SK-MEL-5 (cell line): ENCODE results near the gene HOXB1. TPM values are rescaled to one million over a fixed set of nuclear protein-coding genes. Genes with fewer than 3 reads are reported as not detected.
"Not testable (repeated sequence)": the region's sequence is repeated elsewhere in the genome, so short reads cannot be mapped to it uniquely, and the experiment has no call there.

Experiments
- DNase-seq: peaks from one replicate; pipeline ENCODE4 v3.0.0-alpha.2; 2016; ENCODE audit warnings: low read depth, low spot score
- in situ Hi-C: cut with HindIII; loops from 2 replicates; pipeline ENCODE4 v1.10.0; 2016; ENCODE audit warnings: low sequenced_read_pairs, high pct_unique_total_duplicates, low pct_unique_long_range_greater_than_20kb
- total RNA-seq: library from RNA; depleted of rRNA; stranded (reverse); fragments of >200 nt; shearing (Covaris generic); gene quantifications from 2 replicates; pipeline ENCODE4 v1.2.3, GENCODE V29; 2014

Gene HOXB1
- total RNA-seq, 1 experiment from 2014 or later = not detected

DNA sequence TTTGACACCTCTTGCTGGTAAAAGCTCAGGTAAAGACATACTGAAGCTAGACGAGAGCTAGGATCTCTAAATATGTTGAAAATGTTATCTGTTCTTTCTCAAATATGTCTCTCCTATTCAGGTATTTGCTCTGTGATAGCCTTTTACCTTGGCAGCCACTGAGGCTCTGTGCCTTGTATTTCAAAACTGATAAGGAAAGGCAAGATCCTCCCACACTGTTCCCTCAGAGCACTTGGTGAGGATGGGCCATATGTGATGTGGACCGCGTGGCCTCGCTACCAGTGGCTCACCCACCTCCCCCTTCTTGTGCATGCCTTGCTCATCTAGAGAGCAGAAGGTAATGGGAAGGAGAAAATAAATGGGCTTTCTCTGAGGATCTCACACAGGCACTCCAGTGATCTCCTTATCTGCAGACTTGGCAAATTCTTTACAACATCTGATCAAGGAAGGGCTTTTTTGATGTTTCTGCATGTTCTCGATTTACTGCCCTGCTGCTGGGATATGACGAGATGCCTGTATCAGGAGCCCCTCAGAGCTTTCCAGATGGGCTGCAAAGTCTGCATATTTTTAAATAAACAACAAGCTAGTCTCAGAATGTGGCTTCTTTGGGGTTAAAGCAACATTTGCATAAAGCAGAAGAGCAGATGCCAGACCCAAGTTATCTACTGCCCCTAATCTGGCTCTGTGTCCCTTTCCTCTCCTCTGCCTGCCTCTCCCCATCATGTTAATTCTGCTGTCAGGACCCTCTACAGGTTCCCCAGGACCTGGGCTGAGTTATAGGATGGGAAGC, 16.9 kb downstream of the HOXB1 start:
- DNase-seq = no peak
- in situ Hi-C loops = no loop called here

- in situ Hi-C loops = no loop called here
- no peak for DNase-seq
Observed at GRCh38 chr17:48513097-48513496, 17.7 kb downstream of the HOXB1 start.

- no peak for DNase-seq
- in situ Hi-C loops = no loop called here
Observed at GRCh38 chr17:48510761-48511604, 19.8 kb downstream of the HOXB1 start.

DNA sequence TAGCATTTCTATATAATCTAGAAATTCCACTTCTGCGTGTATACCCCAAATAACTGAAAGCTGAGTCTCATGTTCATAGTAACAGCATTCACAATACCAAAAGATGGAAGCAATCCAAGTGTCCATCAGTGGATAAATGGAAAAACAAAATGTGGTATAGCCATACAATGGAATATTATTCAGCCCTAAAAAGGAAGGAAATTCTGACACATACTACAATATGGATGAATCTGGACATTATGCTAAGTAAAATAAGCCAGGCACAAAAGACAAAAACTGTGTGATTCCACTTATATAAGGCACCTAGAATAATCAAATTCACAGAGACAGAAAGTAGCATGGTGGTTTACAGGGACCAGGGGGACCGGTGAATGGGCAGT, 20.4 kb downstream of the HOXB1 start:
- in situ Hi-C loops = no loop called here

GRCh38 chr17:48509708-48510107, 21.1 kb downstream of the HOXB1 start:
- DNase-seq, in situ Hi-C loops: not testable (repeated sequence)

More for the DNA sequence above, 20.4 kb downstream of the HOXB1 start:
- no peak for DNase-seq

- in situ Hi-C loops = no loop called here
- no peak for DNase-seq
Observed at GRCh38 chr17:48506246-48506645, 24.6 kb downstream of the HOXB1 start.

GRCh38 chr17:48505788-48506187, 25.0 kb downstream of the HOXB1 start:
- DNase-seq = no peak
- in situ Hi-C loops = no loop called here

GRCh38 chr17:48504953-48505352, 25.9 kb downstream of the HOXB1 start:
- in situ Hi-C loops = no loop called here
- DNase-seq = no peak

- in situ Hi-C loops = no loop called here
- DNase-seq = no peak
Observed at GRCh38 chr17:48503747-48504146, 27.1 kb downstream of the HOXB1 start.

- in situ Hi-C loops = no loop called here
Observed at GRCh38 chr17:48502901-48503300, 27.9 kb downstream of the HOXB1 start.

GRCh38 chr17:48502312-48502711, 28.5 kb downstream of the HOXB1 start:
- in situ Hi-C loops = no loop called here
- no peak for DNase-seq

More at GRCh38 chr17:48502901-48503300, 27.9 kb downstream of the HOXB1 start:
- no peak for DNase-seq

DNA sequence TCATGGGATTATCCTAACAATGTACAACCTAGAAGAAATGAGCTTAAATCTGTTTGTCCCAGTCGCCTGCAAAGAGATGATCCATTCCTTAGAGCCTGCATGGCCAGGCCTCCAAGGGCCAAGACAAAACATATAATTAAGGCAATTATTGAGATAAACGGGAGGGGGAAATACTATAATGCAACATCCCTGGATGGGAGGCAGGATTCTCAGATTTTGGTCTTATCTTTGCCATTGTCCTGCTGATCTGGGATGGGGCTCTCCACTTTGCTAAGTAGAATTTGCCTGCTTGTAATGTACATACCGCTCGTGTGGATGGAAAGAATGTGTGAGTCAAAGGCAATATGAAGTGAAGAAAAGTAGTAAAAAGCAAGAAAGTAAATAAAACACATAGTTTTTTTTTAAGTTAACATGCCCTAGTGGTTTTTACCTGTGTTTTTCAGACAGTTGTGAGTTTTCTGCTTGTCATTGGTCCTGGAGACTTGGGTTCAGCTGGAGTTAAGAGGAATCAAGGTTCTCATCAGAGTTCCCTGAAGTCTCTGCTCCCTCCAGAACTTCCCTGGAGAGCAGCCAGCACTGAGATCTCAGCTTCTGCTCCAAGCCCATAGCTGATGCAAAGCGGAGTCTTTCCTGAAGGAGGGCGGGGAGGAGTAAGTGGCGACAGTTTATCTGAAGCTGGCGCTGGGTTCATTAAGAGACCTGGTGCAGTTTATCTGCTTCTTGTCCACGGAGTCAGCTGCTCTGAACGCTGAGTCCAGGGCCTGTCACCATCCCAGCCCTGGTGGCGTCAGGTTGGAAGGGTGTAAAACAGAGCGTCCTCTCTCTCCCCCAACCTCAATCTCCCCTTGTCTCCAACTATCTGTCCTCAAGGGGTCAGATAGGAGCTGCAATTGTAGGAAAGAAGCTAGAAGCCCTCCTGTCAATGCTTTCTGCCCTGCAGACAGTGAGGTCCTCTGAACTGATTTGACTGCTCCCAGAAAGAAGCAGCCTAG, 30.1 kb downstream of the HOXB1 start:
- in situ Hi-C loops = no loop called here

GRCh38 chr17:48499735-48500434, 30.9 kb downstream of the HOXB1 start:
- DNase-seq = no peak
- in situ Hi-C loops = no loop called here

More for the DNA sequence above, 30.1 kb downstream of the HOXB1 start:
- no peak for DNase-seq

GRCh38 chr17:48499248-48499647, 31.6 kb downstream of the HOXB1 start:
- no peak for DNase-seq
- in situ Hi-C loops = no loop called here

DNA sequence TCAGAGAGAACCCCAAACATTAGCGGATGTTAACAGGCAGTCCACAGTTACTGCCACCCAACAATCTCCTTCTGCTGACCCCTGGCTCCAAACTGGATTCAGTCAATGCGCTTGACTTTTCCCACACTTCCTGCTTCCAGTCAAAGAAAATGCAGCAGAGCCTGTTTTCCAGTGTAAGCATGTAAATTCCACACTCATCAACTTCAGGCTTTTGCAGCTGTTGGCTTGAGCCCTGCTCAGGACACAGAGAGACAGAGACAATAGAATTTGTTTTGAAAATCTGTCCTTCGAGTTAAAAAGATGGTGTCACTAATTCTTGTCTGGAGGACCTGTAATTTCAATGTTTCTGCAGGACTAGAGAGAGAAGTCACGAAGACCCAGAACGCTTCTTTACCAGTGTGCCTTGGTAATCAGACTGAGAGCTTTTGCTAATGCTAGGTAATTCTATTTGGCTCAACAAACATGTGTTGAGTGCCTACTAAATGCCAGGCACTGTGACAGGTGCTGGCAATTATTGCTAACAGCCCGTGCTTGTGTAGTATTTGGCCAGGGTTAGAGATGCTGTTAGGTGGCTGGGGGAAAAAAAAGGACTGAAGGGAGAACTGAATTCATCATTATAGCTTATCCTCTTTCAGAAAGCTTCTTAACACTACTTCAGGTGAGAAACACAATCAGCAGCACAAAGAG, 32.5 kb downstream of the HOXB1 start:
- in situ Hi-C loops = no loop called here
- DNase-seq = no peak

- DNase-seq = no peak
- in situ Hi-C loops = no loop called here
Observed at GRCh38 chr17:48497103-48497502, 33.7 kb downstream of the HOXB1 start.

DNA sequence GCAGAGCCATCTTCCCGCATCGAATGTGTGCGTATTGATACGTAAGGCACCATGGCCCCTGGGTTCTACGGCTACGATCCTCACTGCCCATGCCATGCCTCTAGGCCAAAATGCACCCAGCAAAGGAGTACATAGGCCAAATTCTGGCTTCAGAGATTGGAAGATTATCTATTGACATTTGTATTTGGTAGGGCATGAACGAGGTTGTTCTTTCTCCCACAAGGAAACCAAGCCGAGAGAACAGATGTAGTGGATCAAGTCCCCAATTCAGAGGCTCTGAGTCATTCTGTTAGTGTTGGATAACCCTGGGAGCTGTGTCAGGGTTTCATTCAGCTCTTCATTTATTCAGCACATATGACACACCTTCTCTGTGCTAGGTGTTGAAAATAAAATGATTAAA, 36.5 kb downstream of the HOXB1 start:
- in situ Hi-C loops = no loop called here
- no peak for DNase-seq
